H1 (cell line): Measurements from ENCODE around the gene MTCH1. TPM values are rescaled to one million over a fixed set of nuclear protein-coding genes. Genes with fewer than 3 reads are reported as not detected.

Experiments
- BACH1 ChIP-seq: IDR thresholded peaks from 2 replicates; pipeline ENCODE4 v1.6.1; 2012; ENCODE audit warnings: low read length, improper control_type of control experiment
- CBX5 ChIP-seq: fragments of 300-800, 300-1000 bp; sonication (generic); IDR thresholded peaks from 2 replicates; pipeline ENCODE4 v1.7.1; 2016; ENCODE audit warnings: antibody characterized with exemption, low read length, low read depth
- EGR1 ChIP-seq: IDR thresholded peaks from 2 replicates; pipeline ENCODE4 v1.6.1; 2011; ENCODE audit warnings: low read depth, low read length, borderline replicate concordance
- GABPA ChIP-seq: IDR thresholded peaks from 2 replicates; pipeline ENCODE4 v1.6.1; 2011; ENCODE audit warnings: mild to moderate bottlenecking, low read length, moderate library complexity, borderline replicate concordance; ENCODE audit not compliant: insufficient read depth
- SIN3A ChIP-seq, 2 experiments: IDR thresholded peaks in 1 of 2; conservative IDR thresholded peaks in 1 of 2; 2 replicates each; pipeline ENCODE4 v1.6.1; 2011 to 2012; ENCODE audit warnings: low read length in 2 of 2, improper control_type of control experiment in 1 of 2, low read depth in 1 of 2, mild to moderate bottlenecking in 1 of 2
- polyA plus RNA-seq, 7 experiments: library from polyadenylated mRNA; depleted of rRNA in 3 of 7; stranded (reverse) in 5 of 7; unstranded in 2 of 7; fragments of >200 nt in 5 of 7; fragments of 200-250 nt in 2 of 7; gene quantifications; 1 replicate in 5 of 7; 2 replicates in 1 of 7; 4 replicates in 1 of 7; pipeline versions ENCODE4 v1.2.1 to v1.2.3, GENCODE V29; 2011 to 2013; ENCODE audit warnings: missing spikeins in 2 of 7, mixed read lengths in 2 of 7
- total RNA-seq: library from RNA; stranded (reverse); fragmentation: NEBNext Ultra II Directional; extraction: Animal tissue kit (Norgen Biotek cat#: 25700); gene quantifications from 2 replicates; pipeline ENCODE4 v1.2.1, GENCODE V29; 2021

The MTCH1 gene
- total and polyA plus RNA-seq, 2 of the 8 experiments (the other 6 are each of a cell fraction or from before 2014, with no cell fraction given) = 169 to 214 TPM

GRCh38 chr6:36927691-36928546 lies 58.1 kb downstream of the MTCH1 start (continued):
- TF ChIP-seq SIN3A (conservative IDR thresholded peaks at IDR 0.05 in 1 of 2, IDR thresholded peaks at IDR 0.05 in 1 of 2; ENCODE audit: low read depth in 1 of 2, low read length in 2 of 2) (no peak), GABPA (no peak), BACH1 (no peak), EGR1 (no peak), CBX5 (no peak)
